ENCODE data around the gene PROB1. TPM values are rescaled to one million over a fixed set of nuclear protein-coding genes. Genes with fewer than 3 reads are reported as not detected.

PROB1 gene
- polyA plus RNA-seq, 1 donor (not counting 4 experiments of a cell fraction or from before 2014, with no cell fraction given) = 0.26 TPM

DNA sequence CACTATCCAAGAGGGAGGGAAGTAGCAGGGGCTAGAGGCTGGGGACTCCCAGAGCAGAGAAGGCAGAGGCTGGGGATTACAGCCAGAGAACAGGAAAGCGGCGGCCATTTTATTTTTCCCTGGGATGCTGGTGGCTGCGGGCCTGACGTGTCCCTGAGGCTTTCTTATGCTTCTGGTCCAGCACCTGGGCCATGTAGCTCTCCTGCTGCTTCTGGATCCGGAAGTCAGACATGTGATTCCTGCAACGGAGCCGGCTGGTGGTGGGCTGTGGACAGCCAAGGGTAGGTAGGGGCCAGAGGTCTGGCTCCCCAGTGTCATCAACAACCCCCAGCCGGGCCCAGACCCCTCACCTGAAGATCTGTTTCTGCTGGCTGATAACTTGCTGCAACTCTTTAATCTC lies 1.8 kb upstream of the PROB1 start:
- H3K9ac ChIP-seq (ENCODE audit: control insufficient read depth, extremely low read depth, insufficient read depth, low read length) = no peak overlapping the region
- no peak for TF ChIP-seq EZH2 (IDR thresholded peaks at IDR 0.05; ENCODE audit: low read length)
- TF ChIP-seq, protein P1, sequence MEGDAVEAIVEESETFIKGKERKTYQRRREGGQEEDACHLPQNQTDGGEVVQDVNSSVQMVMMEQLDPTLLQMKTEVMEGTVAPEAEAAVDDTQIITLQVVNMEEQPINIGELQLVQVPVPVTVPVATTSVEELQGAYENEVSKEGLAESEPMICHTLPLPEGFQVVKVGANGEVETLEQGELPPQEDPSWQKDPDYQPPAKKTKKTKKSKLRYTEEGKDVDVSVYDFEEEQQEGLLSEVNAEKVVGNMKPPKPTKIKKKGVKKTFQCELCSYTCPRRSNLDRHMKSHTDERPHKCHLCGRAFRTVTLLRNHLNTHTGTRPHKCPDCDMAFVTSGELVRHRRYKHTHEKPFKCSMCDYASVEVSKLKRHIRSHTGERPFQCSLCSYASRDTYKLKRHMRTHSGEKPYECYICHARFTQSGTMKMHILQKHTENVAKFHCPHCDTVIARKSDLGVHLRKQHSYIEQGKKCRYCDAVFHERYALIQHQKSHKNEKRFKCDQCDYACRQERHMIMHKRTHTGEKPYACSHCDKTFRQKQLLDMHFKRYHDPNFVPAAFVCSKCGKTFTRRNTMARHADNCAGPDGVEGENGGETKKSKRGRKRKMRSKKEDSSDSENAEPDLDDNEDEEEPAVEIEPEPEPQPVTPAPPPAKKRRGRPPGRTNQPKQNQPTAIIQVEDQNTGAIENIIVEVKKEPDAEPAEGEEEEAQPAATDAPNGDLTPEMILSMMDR (optimal IDR thresholded peaks at IDR 0.05 in 1 of 3, IDR thresholded peaks at IDR 0.05 in 1 of 3, conservative IDR thresholded peaks at IDR 0.05 in 1 of 3; ENCODE audit: extremely low read depth in 1 of 3, insufficient read depth in 2 of 3, low read length in 3 of 3) = no peak
- FAIRE-seq = no peak
- no peaks in the 10 kb centered on the region for H3K27me3 ChIP-seq (ENCODE audit: control insufficient read depth, extremely low read depth, insufficient read depth, low read length)
- H3K9me1 ChIP-seq (ENCODE audit: control insufficient read depth, extremely low read depth, insufficient read depth, low read length) = no peaks in the 10 kb centered on the region
- no peak overlapping the region for H2AFZ ChIP-seq (ENCODE audit: control insufficient read depth, low read length)
- no peak overlapping the region for H3K4me3 ChIP-seq (ENCODE audit: control insufficient read depth in 2 of 3, extremely low read depth in 1 of 3, insufficient read depth in 2 of 3, low read depth in 1 of 3, low read length in 3 of 3)
- H3K36me3 ChIP-seq (ENCODE audit: control insufficient read depth in 2 of 2, extremely low read depth in 1 of 2, insufficient read depth in 2 of 2, low read length in 2 of 2) = peaks cover 1 to 4% of the 10 kb centered on the region in 2 experiments
- no peak for DNase-seq (ENCODE audit: low read depth, low spot score)
- dilution Hi-C loops (cut with MboI; ENCODE audit: extremely low pct_ligation_motif_present, low sequenced_read_pairs) = no loop called here
- H3K9me3 ChIP-seq (ENCODE audit: control insufficient read depth, low read depth, low read length) = no peaks in the 10 kb centered on the region
- no peak overlapping the region for H3K27ac ChIP-seq (ENCODE audit: control insufficient read depth, insufficient read depth, low read length)
- H3K79me2 ChIP-seq (ENCODE audit: control insufficient read depth, insufficient read depth, low read length) = peaks cover 15% of the 10 kb centered on the region
- no peak overlapping the region for H3K4me2 ChIP-seq (ENCODE audit: control insufficient read depth, extremely low read depth, insufficient read depth, low read depth, low read length)
- no peaks in the 10 kb centered on the region for H4K20me1 ChIP-seq (ENCODE audit: control insufficient read depth, extremely low read depth, insufficient read depth, low read length)
- H3K4me1 ChIP-seq (ENCODE audit: control insufficient read depth, extremely low read depth, insufficient read depth, low read length) = peaks cover 7% of the 10 kb centered on the region

DNA sequence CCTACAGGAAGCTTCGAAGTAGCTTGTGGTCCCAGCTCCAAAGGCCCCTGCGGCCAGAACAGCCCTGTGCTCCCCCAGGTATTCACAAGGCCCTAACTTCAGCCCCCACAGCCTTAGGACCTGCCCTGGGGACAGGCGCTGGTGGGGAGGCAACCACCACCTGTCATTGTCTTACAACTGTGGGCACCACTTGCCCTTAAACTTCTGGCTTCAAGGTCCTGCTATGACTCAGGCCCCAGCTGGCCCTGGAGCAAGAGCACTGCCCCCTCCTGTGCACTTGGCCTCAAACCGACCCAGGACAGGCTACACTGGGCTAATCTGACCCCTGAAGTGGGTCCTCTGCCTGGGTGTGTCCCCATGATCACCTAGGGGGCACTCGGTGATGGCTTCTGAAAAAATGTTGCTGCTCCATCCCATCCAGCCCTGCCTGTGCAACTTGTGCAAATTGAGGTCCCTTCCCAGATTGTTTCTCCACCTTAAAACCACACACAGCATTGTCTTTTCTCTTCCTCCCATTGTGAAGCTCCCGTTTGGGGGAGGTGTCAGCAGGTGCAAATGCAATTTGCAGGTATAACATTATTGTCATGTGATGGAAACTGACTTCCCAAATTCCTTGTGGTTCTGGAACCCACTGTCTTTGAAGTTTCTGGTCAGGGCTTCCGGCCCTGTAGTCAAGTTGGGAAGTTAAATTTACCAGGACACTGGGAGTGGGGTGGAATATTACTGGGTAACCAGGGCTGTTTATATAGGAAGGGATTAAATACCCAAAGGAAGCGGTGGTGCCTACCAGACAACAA lies 1.1 kb upstream of the PROB1 start:
- DNase-seq (ENCODE audit: low read depth, low spot score) (no peak), FAIRE-seq (no peak)
- no peak overlapping the region for H3K9ac ChIP-seq (ENCODE audit: control insufficient read depth, extremely low read depth, insufficient read depth, low read length)
- H3K36me3 ChIP-seq (ENCODE audit: control insufficient read depth in 2 of 2, extremely low read depth in 1 of 2, insufficient read depth in 2 of 2, low read length in 2 of 2) = peaks cover 0 to 4% of the 10 kb centered on the region in 2 experiments
- H3K9me1 ChIP-seq (ENCODE audit: control insufficient read depth, extremely low read depth, insufficient read depth, low read length) = no peaks in the 10 kb centered on the region
- H3K4me1 ChIP-seq (ENCODE audit: control insufficient read depth, extremely low read depth, insufficient read depth, low read length) = peaks cover 14% of the 10 kb centered on the region
- H3K27me3 ChIP-seq (ENCODE audit: control insufficient read depth, extremely low read depth, insufficient read depth, low read length) = no peaks in the 10 kb centered on the region
- TF ChIP-seq, protein P1 (optimal IDR thresholded peaks at IDR 0.05 in 1 of 3, IDR thresholded peaks at IDR 0.05 in 1 of 3, conservative IDR thresholded peaks at IDR 0.05 in 1 of 3; ENCODE audit: extremely low read depth in 1 of 3, insufficient read depth in 2 of 3, low read length in 3 of 3) = no peak
- TF ChIP-seq EZH2 (IDR thresholded peaks at IDR 0.05; ENCODE audit: low read length) = no peak
- H3K4me2 ChIP-seq (ENCODE audit: control insufficient read depth, extremely low read depth, insufficient read depth, low read depth, low read length) = no peak overlapping the region
- H3K79me2 ChIP-seq (ENCODE audit: control insufficient read depth, insufficient read depth, low read length) = peaks cover 15% of the 10 kb centered on the region
- no peaks in the 10 kb centered on the region for H4K20me1 ChIP-seq (ENCODE audit: control insufficient read depth, extremely low read depth, insufficient read depth, low read length)
- no peak overlapping the region for H3K27ac ChIP-seq (ENCODE audit: control insufficient read depth, insufficient read depth, low read length)
- no peak overlapping the region for H2AFZ ChIP-seq (ENCODE audit: control insufficient read depth, low read length)
- no peaks in the 10 kb centered on the region for H3K9me3 ChIP-seq (ENCODE audit: control insufficient read depth, low read depth, low read length)
- no peak overlapping the region for H3K4me3 ChIP-seq (ENCODE audit: control insufficient read depth in 2 of 3, extremely low read depth in 1 of 3, insufficient read depth in 2 of 3, low read depth in 1 of 3, low read length in 3 of 3)
- dilution Hi-C loops (cut with MboI; ENCODE audit: extremely low pct_ligation_motif_present, low sequenced_read_pairs) = no loop called here
